ENCODE results near the gene SHPK. TPM values are rescaled to one million over a fixed set of nuclear protein-coding genes. Genes with fewer than 3 reads are reported as not detected.

SHPK gene
- total RNA-seq, 1 experiment from 2014 or later: 21.4 TPM

- Histone ChIP-seq H3F3A (ENCODE audit: insufficient read depth, low read depth) (peaks cover 14% of the 10 kb centered on the region; the same call in 1 of the 2 replicates), H4K20me1 (ENCODE audit: insufficient read depth) (0 out of 2 replicates have a peak, but pooled peaks cover 4% of the 10 kb centered on the region), H3K9me3 (ENCODE audit: insufficient read depth, low read depth) (no peaks in the 10 kb centered on the region), H3K4me2 (peak overlapping the region; percentile 51; the same call in 1 of the 2 replicates), H3K4me1 (replicated peaks; ENCODE audit: insufficient read depth) (peaks cover 11% of the 10 kb centered on the region), H3K4me3 (no peak overlapping the region), H2AFZ (no peak overlapping the region), H3K9me2 (ENCODE audit: insufficient read depth) (no peaks in the 10 kb centered on the region), H3K27ac (no peak overlapping the region), H3K79me2 (ENCODE audit: low read depth) (no peaks in the 10 kb centered on the region), H3K27me3 (ENCODE audit: insufficient read depth, low read depth) (no peaks in the 10 kb centered on the region), H3K36me3 (ENCODE audit: low read depth) (no peaks in the 10 kb centered on the region)
- intact Hi-C loops (cut with micrococcal nuclease; ENCODE audit: unreplicated experiment): no loop called here
- ChIA-PET CTCF (no interaction called here), POLR2A (ENCODE audit: unreplicated experiment) (interaction anchor here (0.5 kb wide), 1 partner anchor 47 kb away, joined by 18 read pairs; no protein-coding TSS in a partner anchor)
- no TSS peak for BruUV-seq (replicated peaks)
- TF ChIP-seq EZH2 (IDR thresholded peaks at IDR 0.05; ENCODE audit: low read depth): no peak
- no peak for TF ChIP-seq CTCF (conservative IDR thresholded peaks at IDR 0.05)
- DNase-seq: no peak
Measured at GRCh38 chr17:3658784-3659449, 22.9 kb upstream of the SHPK start.

GRCh38 chr17:3657874-3658783 lies 22.1 kb upstream of the SHPK start:
- intact Hi-C loops (cut with micrococcal nuclease; ENCODE audit: unreplicated experiment): no loop called here
- Histone ChIP-seq H3K36me3 (ENCODE audit: low read depth) (no peaks in the 10 kb centered on the region), H3F3A (ENCODE audit: insufficient read depth, low read depth) (peaks cover 14% of the 10 kb centered on the region; the same call in 1 of the 2 replicates), H2AFZ (no peak overlapping the region), H3K9me3 (ENCODE audit: insufficient read depth, low read depth) (no peaks in the 10 kb centered on the region), H3K9me2 (ENCODE audit: insufficient read depth) (no peaks in the 10 kb centered on the region), H3K4me1 (replicated peaks; ENCODE audit: insufficient read depth) (peaks cover 11% of the 10 kb centered on the region), H3K27me3 (ENCODE audit: insufficient read depth, low read depth) (no peaks in the 10 kb centered on the region), H3K27ac (no peak overlapping the region), H3K79me2 (ENCODE audit: low read depth) (no peaks in the 10 kb centered on the region), H3K4me3 (no peak overlapping the region), H3K4me2 (no peak overlapping the region), H4K20me1 (ENCODE audit: insufficient read depth) (0 out of 2 replicates have a peak, but pooled peaks cover 4% of the 10 kb centered on the region)
- DNase-seq: no peak
- no peak for TF ChIP-seq CTCF (conservative IDR thresholded peaks at IDR 0.05)
- TF ChIP-seq EZH2 (IDR thresholded peaks at IDR 0.05; ENCODE audit: low read depth): no peak
- POLR2A ChIA-PET (ENCODE audit: unreplicated experiment): interaction anchor here (0.5 to 0.6 kb wide), 2 partner anchors 46 to 981 kb away, joined by 3 to 18 read pairs; no protein-coding TSS in a partner anchor
- no TSS peak for BruUV-seq (replicated peaks)
- CTCF ChIA-PET: no interaction called here

- Histone ChIP-seq H3K4me3 (no peak overlapping the region), H3K9me2 (ENCODE audit: insufficient read depth) (no peaks in the 10 kb centered on the region), H3K9me3 (ENCODE audit: insufficient read depth, low read depth) (no peaks in the 10 kb centered on the region), H3K79me2 (ENCODE audit: low read depth) (no peaks in the 10 kb centered on the region), H3K27ac (no peak overlapping the region), H3K4me2 (no peak overlapping the region), H3K27me3 (ENCODE audit: insufficient read depth, low read depth) (no peaks in the 10 kb centered on the region), H3K36me3 (ENCODE audit: low read depth) (no peaks in the 10 kb centered on the region), H4K20me1 (ENCODE audit: insufficient read depth) (0 out of 2 replicates have a peak, but pooled peaks cover 4% of the 10 kb centered on the region), H3K4me1 (replicated peaks; ENCODE audit: insufficient read depth) (peaks cover 11% of the 10 kb centered on the region), H3F3A (ENCODE audit: insufficient read depth, low read depth) (peaks cover 14% of the 10 kb centered on the region; the same call in 1 of the 2 replicates), H2AFZ (no peak overlapping the region)
- TF ChIP-seq EZH2 (IDR thresholded peaks at IDR 0.05; ENCODE audit: low read depth): no peak
- TF ChIP-seq CTCF (conservative IDR thresholded peaks at IDR 0.05): no peak
- ChIA-PET POLR2A (ENCODE audit: unreplicated experiment) (interaction anchor here (0.6 kb wide), 1 partner anchor 981 kb away, joined by 3 read pairs; no protein-coding TSS in a partner anchor), CTCF (no interaction called here)
- BruUV-seq (replicated peaks): no TSS peak
- intact Hi-C loops (cut with micrococcal nuclease; ENCODE audit: unreplicated experiment): no loop called here
- no peak for DNase-seq
Measured at GRCh38 chr17:3657588-3657869, 21.5 kb upstream of the SHPK start.

Measured in PC-9 (cell line).